GM18507 (cell line): Measurements from ENCODE around the gene LHFPL6.

Source experiments
- DNase-seq: peaks from one replicate; pipeline ENCODE4 v3.0.0; 2011; ENCODE audit warnings: low read depth; ENCODE audit not compliant: insufficient read length; ENCODE audit errors: extremely low spot score
- FAIRE-seq: peaks from 2 replicates; lab custom pipeline; 2011; peaks lifted over from hg19 to GRCh38; lab: Jason Lieb, UNC

The LHFPL6 gene

GRCh38 chr13:39444866-39445265 is 158.1 kb downstream of the LHFPL6 start:
- DNase-seq (no peak), FAIRE-seq (no peak)

DNA sequence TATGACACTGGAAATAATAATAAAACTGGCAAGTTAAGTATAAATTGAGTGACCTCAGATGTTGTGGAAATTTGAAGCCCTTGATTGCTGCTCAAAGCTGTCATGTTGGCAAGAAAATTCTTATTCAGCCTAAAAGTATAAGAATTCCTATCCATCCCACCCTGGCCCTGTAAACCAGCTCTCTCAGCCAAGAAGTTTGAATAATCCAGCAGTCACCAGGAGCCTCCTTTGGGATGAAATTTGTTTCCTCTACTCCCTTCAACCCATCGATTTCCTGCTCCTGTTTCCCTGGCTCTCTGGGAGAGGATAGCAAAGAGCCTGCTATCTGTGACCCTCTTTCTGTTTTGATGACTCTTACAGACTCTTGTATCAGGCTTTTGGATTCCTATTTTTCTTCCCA is 169.3 kb downstream of the LHFPL6 start:
- DNase-seq = no peak
- FAIRE-seq = no peak

- DNase-seq = no peak
- no peak for FAIRE-seq
These were observed 170.8 kb downstream of the LHFPL6 start for GRCh38 chr13:39432196-39432595.

DNA sequence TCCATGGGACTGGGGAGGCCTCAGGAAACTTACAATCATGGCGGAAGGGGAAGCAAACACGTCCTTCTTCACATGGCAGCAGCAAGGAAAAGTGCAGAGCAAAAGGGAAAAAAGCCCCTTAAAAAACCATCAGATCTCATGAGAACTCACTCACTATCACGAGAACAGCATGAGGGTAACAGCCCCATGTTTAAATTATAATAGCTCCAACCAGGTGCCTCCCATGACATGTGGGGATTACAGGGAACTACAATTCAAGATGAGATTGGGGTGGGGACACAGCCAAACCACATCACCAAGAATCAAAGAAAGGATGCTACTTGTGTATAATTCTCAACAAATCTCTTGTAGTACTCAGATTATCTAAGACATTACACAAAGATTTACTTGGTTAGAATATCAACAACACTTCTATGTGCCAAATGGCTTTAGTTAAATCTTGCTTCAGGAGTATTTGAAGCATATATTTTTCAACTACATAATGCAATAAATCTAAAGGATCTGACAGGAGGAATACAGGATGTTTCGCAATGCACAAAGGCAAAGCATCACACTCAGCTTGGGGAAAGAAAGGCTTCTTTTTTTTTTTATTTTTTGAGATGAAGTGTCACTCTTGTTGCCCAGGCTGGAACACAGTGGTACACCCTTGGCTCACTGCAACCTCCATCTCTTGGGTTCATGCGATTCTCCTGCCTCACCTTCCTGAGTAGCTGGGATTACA is 180.0 kb downstream of the LHFPL6 start:
- FAIRE-seq = no peak
- no peak for DNase-seq

- no peak for DNase-seq
- no peak for FAIRE-seq
These were observed 183.1 kb downstream of the LHFPL6 start for GRCh38 chr13:39419876-39420275.

GRCh38 chr13:39419068-39419467 is 183.9 kb downstream of the LHFPL6 start:
- DNase-seq (no peak), FAIRE-seq (no peak)

DNA sequence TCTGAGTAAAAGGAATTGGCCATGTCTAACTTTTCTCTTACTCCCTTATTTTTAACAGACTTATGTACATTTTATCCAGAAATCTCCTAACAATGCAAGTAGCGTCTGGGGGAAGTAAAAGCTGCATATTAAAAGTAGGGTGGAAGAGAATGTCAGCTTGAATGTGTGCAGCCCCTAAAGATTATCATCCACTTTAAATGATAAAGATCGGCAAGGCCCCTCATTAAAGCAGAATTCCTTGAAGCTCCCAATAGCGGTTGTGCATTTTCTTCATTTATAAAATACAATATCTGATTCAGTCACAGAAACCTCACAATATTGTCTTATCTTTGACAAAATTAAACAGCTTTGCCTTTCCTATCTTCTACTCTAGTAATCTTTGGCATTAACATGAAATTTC is 184.6 kb downstream of the LHFPL6 start:
- FAIRE-seq (no peak), DNase-seq (no peak)

DNA sequence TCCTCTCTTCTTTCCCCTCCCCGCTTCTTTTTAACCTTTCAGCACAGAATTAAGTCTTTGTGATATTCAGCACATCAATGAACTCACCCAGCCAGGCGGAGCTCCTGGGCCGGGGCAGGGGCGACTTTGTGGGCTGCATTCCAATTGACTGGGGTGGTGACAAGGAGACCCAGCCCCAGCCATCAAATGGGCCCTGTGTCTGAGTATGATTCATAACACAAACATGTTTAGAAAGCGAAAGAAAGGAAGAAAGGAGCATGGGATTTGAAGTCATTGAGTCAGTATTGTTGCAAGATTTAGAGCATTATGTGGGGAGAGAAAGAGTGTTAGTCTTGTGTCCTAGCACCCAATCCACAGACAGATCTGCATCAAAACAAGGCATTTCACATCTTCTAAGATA is 185.3 kb downstream of the LHFPL6 start:
- DNase-seq (no peak), FAIRE-seq (no peak)

DNA sequence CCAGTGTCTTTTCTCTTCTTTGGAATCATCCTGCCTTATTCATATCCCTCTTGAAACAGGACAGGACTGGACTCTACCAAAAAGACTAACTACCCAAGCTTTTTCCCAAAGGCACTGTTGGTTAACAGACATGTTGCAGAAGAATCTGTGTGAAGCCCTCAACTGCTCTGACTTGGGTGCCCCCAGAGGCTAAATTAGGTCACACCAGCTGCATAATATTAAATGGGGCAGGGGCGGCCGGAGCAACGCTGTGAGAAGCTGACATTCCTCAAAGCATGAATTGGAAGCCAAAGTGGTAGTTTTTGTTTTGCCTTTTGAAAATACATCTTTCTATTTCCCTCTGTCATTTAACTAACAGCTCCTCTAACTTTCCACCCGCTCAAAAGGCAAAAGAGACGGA is 185.9 kb downstream of the LHFPL6 start:
- no peak for FAIRE-seq
- no peak for DNase-seq

DNA sequence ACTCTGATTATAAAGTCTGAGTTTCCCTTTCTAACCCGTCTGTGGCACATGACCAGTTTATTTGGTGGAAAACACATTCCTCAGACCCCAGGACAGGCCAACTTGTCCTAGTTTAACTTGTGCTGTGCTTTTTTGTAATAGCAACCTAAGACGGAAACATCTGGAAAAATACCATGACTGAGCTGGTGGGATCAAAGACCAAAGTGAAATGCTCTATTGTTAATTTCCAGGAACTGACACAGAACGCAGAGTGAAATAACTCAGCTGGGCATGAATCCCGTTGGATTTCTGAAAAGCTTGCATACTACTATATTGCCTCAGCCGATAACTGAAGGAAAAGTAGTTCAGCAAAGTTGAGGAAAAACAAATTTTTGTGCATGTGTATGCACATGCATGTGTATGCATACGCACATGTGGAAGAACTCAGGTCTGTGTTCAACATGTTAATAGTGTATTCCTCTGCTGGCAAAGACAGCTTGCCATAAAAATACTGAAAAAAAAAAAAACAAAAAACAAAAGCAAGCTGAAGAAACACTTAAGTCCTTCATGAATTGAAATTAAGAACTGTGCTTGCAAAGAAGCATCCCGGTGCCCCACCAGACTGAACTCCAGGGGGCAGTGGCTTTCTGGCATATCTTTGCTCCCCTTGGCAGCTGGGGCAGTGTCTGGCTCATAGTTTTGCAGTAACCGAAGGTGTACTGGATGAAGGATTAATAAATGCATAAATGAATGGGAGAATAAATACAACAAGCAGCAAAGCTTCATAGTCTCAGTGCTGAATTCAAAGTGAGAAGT is 187.8 kb downstream of the LHFPL6 start:
- no peak for DNase-seq

GRCh38 chr13:39414339-39414738 is 188.7 kb downstream of the LHFPL6 start:
- FAIRE-seq = no peak
- DNase-seq = no peak

More for the DNA sequence above, 187.8 kb downstream of the LHFPL6 start:
- no peak for FAIRE-seq

DNA sequence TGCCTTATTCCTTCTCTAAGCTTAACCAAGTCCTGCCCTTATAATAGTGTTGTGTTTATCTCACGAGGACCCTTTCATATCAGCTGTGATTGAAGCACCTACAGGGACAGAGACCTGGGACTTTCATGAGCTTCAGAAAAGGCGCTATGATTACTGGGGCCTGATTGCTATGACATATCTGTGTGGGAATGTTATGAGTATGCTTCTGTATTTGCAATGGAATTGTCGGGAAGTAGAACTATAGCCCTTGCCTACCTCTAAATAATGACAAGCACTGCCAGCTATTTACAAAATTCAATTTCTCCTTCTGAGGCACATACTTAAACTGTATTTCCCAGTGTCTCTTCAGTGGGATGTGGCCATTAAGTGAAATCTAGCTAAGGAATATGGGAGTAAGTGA is 191.5 kb downstream of the LHFPL6 start:
- no peak for FAIRE-seq

GRCh38 chr13:39410964-39411363 is 192.0 kb downstream of the LHFPL6 start:
- no peak for FAIRE-seq
- DNase-seq = no peak

More for the DNA sequence above, 191.5 kb downstream of the LHFPL6 start:
- DNase-seq = no peak

- DNase-seq (no peak), FAIRE-seq (no peak)
These were observed 192.7 kb downstream of the LHFPL6 start for GRCh38 chr13:39410096-39410901.

DNA sequence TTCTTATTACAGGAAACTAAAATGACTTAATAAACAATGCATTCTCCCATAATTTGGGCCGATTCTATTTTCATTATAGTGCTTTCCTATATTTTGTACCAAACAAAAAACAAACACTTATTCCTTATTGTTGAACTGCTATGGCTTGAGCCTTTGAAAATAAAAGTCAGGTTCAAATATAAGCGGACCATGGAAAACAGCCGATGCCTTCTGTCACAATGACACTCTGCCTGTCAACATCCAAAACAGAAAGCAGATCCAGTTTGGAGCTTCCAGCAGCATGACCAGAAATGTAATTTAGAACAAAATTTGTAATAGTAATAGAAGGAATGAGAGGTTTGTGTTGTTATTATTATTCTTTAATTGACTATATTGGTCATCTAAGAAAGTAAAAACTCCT is 194.5 kb downstream of the LHFPL6 start:
- FAIRE-seq = no peak
- DNase-seq = no peak

DNA sequence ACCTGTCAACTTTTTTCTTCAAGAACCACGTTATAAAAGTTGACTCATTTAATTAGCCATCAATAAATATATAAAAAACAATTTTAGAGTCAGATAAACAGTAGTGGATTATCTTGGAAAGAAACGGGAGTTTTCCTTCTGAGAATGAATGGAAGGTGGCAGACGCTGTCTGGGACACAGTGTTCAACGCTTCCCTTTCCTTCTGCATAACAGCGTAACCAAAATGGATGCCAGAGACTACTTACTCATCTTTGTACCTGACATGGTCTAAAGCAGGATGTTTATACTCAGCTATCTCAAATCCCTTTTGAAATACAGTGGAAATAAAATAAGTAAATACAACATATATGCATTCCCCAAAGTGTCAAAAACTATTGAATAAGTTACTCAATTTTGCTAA is 195.2 kb downstream of the LHFPL6 start:
- no peak for FAIRE-seq

DNA sequence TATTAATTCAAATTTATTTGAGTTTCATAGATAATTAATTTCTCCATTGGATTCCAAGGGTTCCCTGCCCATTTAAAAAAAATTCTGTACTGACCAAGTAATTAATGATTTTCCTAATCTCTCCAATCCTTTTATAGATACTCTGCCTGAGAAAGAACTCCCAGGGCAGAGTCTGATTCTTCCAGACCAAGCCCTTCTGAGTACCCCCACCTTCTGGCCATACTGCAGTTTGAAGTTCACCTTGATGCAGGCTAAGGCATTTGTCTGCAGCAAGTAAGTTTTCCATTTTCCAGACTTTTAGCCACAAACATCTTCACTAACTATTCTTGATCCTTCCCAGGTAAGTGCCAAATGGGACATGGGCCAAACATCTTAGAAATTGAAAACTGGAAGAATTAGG is 195.9 kb downstream of the LHFPL6 start:
- FAIRE-seq = no peak

More for the DNA sequence above, 195.2 kb downstream of the LHFPL6 start:
- DNase-seq = no peak

DNA sequence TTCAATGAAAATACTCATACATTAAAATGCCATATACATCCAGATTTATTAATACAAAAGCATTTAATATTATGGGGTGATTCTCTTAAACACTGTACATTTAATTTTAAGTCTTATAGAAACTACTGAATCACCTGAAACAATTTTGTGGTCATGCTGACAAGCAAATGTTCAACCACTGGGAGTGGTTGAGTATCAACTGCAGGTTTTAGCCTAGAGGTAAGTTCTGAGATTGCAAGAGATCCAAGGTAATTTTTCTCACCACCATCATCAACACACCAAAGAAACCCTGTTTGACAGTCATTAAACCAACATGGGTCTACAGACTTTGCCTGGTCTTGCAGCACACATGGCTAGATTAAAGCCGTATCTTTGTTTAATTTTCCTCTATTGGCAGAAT is 196.3 kb downstream of the LHFPL6 start:
- no peak for FAIRE-seq

More for the DNA sequence above, 195.9 kb downstream of the LHFPL6 start:
- DNase-seq = no peak

GRCh38 chr13:39405596-39406205 is 197.3 kb downstream of the LHFPL6 start:
- no peak for FAIRE-seq
- no peak for DNase-seq

More for the DNA sequence above, 196.3 kb downstream of the LHFPL6 start:
- no peak for DNase-seq

DNA sequence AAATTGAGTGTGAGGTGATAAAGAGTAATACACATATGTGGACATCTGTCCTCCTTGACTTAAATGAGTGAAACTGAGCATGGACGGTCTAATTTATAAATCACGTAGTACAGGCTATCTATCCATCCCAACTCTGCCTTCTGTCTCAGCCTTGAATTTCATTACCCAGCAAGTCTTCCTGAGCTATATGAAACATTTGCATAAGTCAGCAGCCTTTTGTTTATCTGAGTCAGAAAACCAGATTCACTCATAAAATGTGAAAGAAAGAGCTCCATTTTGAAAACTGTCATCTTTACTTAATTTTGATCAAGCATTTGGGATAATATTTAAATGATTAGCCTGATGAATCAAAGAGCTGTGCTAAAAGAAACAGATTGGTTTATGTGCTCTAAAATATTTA is 197.9 kb downstream of the LHFPL6 start:
- FAIRE-seq (no peak), DNase-seq (no peak)
